ENCODE results near the gene BCL2L14. TPM values are rescaled to one million over a fixed set of nuclear protein-coding genes. Genes with fewer than 3 reads are reported as not detected.

Gene BCL2L14
- not detected for total RNA-seq

- DNase-seq, result no peak
Observed at GRCh38 chr12:12070674-12071656, at the start of gene BCL2L14. Gene BCL2L14 (plus strand): TSS chr12:12070939. CDS start chr12:12079306, 8,367 bp downstream.

- DNase-seq, result no peak
Observed at GRCh38 chr12:12022306-12022936, 48.3 kb upstream of the BCL2L14 start.

GRCh38 chr12:12023456-12023855, 47.3 kb upstream of the BCL2L14 start:
- DNase-seq, result no peak

GRCh38 chr12:12024911-12025682, 45.6 kb upstream of the BCL2L14 start:
- DNase-seq, result no peak

- no peak for DNase-seq
Observed at GRCh38 chr12:12025799-12026386, 44.8 kb upstream of the BCL2L14 start.

GRCh38 chr12:12028668-12029402, 41.9 kb upstream of the BCL2L14 start:
- DNase-seq, result no peak

GRCh38 chr12:12029653-12030052, 41.1 kb upstream of the BCL2L14 start:
- no peak for DNase-seq

- DNase-seq, result no peak
Observed at GRCh38 chr12:12032260-12032791, 38.4 kb upstream of the BCL2L14 start.

- DNase-seq, result peak; percentile 84
Observed at GRCh38 chr12:12032851-12033797, 37.6 kb upstream of the BCL2L14 start.

- no peak for DNase-seq
Observed at GRCh38 chr12:12033824-12034223, 36.9 kb upstream of the BCL2L14 start.

- no peak for DNase-seq
Observed at GRCh38 chr12:12034344-12034743, 36.4 kb upstream of the BCL2L14 start.

GRCh38 chr12:12035229-12035628, 35.5 kb upstream of the BCL2L14 start:
- DNase-seq, result no peak

- DNase-seq, result no peak
Observed at GRCh38 chr12:12036901-12037300, 33.8 kb upstream of the BCL2L14 start.

GRCh38 chr12:12039897-12040296, 30.8 kb upstream of the BCL2L14 start:
- DNase-seq, result no peak

- no peak for DNase-seq
Observed at GRCh38 chr12:12046401-12046800, 24.3 kb upstream of the BCL2L14 start.

- no peak for DNase-seq
Observed at GRCh38 chr12:12047682-12048081, 23.1 kb upstream of the BCL2L14 start.

GRCh38 chr12:12048266-12048665, 22.5 kb upstream of the BCL2L14 start:
- DNase-seq, result no peak

- no peak for DNase-seq
Observed at GRCh38 chr12:12048714-12049113, 22.0 kb upstream of the BCL2L14 start.

- DNase-seq, result no peak
Observed at GRCh38 chr12:12051668-12052067, 19.1 kb upstream of the BCL2L14 start.

- DNase-seq, result no peak
Observed at GRCh38 chr12:12054993-12055392, 15.7 kb upstream of the BCL2L14 start.
